GM18502 (cell line): Measurements from ENCODE around the gene JPT2.
A peak's percentile ranks its signal among the peaks of the same experiment; 100 is the strongest.

Experiments used
- ATAC-seq: cut with Tn5 transposase; IDR thresholded peaks from one replicate; pipeline ENCODE4 v1.9.1; 2021; ENCODE audit warnings: mild to moderate bottlenecking; ENCODE audit not compliant: unreplicated experiment, poor library complexity

JPT2 gene

GRCh38 chr16:1673424-1674151 is 4.5 kb upstream of the JPT2 start:
- no peak for ATAC-seq

DNA sequence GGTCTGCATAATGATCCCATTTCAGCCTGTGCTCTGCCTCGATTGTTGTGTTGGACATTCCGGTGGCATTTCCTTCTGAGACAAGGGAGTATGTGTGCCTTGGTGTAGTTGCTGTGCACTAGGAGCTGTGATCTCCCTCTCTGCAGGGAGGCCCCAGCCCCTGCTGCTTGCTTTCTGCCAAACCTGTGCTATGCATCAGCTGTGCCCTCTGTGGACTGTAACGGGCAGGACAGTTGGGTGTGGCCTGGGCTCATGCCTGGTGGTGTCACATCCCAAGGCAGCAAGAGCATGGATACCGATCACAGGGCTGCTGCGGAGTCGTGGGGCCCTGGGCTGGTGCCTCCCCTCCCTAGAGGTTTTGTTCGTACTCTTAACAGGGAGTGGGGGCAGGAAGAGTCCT is 3.8 kb upstream of the JPT2 start:
- no peak for ATAC-seq

DNA sequence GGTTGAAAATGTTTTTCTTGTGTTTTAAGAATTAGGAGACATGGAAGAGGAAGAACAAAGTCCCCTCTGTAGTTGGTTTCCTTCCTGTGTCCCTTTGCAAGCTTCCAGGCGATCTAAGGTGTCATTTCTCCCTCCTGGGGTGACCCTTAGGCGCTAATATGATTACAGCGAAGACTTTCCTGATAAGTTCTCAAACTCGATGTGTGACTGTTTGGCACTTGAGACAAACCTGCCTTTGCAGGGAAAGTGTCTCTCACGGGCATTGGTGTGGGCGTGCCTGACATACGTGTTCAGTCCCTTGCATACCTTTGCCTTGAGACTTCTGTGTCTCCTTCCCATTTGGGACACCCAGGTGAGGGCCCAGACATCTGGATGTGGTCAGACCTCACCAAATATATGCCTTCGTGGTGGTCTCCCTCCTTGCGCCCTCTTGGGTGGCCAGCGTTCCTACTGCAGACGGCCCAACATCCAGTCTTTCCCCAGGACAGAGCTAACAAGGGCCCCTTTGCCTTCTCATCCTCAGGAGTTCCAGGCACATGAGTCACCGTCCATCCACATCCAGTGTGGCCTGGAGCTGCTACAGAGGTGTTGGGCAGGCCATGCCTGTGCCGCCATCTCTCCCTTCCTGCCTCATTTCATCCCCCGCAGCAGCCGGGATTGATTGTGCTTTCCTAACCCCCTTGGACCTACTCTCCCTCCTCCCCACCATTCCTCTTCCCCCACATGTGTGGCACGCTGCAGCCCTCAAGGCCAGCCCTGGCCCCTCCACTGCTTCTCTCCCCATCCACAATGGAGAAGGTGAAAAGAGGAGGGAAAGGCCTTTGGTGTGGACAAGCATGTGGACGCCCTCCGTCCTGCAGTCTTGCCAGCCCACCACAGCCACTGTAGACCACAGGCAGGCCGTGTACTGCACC is 3.1 kb upstream of the JPT2 start:
- no peak for ATAC-seq

DNA sequence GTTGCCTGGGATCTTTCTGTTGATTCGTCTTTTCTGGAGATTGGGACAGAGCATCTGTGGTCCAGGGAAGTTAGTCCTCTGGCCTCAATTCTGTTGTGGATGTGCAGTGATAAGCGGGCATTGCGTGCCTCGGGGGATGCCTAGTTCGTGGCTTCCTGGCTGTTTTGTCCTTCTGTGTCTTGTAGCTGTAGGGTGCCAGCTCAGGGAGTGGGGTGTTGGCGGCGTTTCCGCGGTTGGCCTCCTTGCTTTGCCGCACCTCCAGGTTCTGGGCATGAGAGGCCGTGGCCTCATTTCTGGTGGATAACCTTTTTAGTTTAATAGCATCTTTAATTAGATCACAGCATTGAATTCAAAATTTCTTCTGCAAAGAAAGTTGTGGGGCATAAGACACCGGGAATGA is 1.4 kb upstream of the JPT2 start:
- no peak for ATAC-seq

- ATAC-seq: no peak
Observed at GRCh38 chr16:1677339-1677738, 740 bp upstream of the JPT2 start.

DNA sequence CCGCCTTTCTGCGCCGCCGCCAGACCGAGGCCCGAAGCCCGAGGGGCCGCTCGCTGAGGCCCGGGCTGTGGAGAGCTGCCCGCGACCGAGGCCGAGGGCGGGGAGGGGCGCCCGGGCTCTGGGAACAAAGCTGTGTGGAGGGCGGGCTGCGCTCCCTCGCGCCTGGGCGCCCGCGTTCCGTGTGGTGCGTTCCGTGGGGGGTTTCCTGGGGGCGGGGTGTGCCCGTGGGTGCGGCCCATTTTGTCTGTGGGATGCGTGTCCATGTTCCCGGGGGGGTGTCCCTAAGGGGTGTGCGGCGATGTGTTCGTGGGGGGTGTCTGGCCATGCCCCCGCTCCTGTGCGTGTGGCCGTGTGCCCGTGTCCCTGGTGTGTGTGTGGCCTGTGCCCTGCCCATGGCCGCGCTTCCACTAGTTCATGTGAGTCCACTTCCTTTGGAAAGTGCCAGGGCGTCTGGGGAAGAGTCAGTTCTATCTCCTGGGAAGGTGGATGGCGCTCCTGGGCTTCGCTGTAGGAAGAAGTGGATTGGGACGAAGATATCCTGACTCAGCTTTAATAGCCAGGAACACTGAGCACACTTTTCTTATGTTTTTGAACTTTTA is 520 bp downstream of the JPT2 start:
- peak; percentile 23 for ATAC-seq

GRCh38 chr16:1680361-1680760 is 2.3 kb downstream of the JPT2 start:
- ATAC-seq: no peak

DNA sequence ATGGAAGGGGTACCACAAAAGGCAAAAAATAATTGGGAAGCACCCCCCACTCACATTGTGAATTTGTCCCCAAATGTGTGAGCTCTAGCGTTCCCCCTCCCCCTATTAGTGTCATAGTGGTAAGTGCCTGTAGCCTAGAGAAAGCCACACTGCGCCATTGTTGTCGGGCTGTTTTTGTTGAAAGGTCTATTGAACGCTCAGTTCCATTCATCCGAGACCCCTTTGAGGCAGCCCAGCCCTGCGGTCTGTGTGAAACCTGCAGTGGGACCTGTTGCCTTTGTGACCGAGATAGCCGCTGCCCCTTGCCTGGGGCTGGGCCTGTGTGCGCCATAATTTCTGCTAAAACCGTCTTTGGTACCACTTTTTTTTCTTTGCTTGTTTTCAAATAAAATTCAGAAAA is 3.0 kb downstream of the JPT2 start:
- ATAC-seq: no peak

GRCh38 chr16:1687427-1688316 is 9.6 kb downstream of the JPT2 start:
- ATAC-seq: no peak

DNA sequence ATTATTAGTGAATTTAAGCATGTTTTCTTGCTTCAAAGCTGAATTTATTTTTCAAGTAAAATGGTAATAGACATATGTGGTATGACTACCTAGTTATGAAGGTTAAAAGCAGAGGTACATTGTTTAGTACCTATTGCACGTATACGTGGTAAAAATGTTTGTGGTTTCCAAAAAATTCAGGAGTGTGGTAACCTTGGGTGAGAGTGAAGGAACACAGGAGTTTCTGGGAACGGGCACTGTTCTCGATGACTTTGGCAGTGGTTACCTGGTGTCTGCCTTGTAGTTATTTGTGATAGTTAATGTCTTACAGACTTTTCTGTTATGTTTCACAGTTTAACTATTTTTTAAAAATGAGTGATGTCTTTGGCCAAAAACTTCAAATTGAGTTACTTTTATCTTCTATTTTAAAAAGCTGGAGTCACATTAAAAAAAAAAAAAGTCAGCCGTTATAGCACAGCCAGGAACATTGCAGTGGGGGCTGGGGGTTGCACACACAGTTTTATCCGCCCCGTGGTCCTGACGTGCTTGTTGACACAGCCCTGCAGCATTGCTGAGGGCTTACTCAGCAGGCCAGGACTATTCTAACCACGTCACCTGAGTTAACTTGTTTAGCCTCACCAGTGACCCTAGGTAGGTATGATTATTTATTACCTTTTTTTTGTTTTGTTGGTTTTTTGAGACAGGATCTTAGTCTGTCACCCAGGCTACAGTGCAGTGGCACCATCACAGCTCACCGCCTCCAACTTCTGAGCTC is 10.9 kb downstream of the JPT2 start:
- no peak for ATAC-seq

DNA sequence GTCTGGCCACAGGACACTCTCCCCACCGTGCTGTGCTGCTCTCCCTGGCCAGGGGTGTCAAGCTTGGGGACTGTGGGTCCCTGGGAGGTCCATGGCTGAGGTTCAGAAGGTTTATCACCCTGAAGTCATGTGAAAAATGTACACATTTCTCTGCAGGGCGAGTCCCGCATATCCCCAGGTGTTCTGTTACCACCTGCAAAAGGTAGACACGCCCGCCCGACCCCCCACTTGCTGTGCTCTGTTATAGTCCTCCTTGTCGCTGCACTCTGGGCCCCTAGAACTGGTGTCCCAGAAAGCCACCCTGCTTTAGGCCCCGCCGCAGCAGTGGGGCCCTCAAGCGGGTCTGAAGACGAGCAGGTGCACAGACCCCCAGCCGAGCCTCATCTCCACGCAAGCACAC is 11.8 kb downstream of the JPT2 start:
- ATAC-seq: no peak

- no peak for ATAC-seq
Observed at GRCh38 chr16:1690810-1691209, 12.7 kb downstream of the JPT2 start.

DNA sequence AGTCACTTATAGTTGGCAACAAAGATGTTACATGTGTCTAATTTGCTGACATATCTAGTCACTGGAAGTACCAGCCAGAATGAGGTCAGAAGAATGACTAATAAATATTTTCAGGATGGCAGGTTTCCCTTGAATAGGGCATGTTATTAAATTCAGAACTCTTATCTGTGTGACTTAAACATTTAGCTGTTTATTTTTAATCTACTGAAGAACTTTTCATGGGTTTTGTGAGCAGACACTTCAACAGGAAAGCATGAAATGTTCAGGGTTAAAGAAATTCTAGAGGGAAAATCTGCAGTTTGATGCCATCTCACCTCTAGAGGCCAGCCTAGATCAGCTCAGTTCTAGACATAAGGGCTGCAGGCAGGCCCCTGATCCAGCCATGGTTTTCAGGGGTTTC is 13.2 kb downstream of the JPT2 start:
- no peak for ATAC-seq

GRCh38 chr16:1691956-1692355 is 13.9 kb downstream of the JPT2 start:
- no peak for ATAC-seq

DNA sequence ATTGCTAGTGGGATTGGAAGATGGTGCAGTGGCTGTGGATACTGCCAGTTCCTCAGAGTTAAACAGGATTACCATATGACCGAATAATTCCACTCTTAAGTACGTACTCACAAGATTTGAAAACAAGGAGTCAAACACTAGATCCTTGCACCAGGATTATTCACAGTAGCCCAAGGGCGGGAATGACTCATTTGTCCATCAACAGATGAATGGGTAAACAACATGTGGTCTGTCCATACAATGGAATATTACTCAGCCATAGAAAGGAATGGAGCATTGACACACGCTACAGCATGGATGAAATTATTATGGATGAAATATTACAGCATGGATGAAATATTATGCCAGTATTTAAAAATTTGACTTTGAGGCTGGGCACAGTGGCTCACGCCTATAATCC is 18.8 kb downstream of the JPT2 start:
- no peak for ATAC-seq

GRCh38 chr16:1698680-1699079 is 20.6 kb downstream of the JPT2 start:
- no peak for ATAC-seq

- ATAC-seq: no peak
Observed at GRCh38 chr16:1700246-1700645, 22.2 kb downstream of the JPT2 start.

- no peak for ATAC-seq
Observed at GRCh38 chr16:1701216-1701878, 23.3 kb downstream of the JPT2 start.

GRCh38 chr16:1705324-1705687 is 27.2 kb downstream of the JPT2 start:
- peak; percentile 10 for ATAC-seq
